Thymus (tissue), 11 donors: Measurements from ENCODE around the gene AUP1. TPM values are rescaled to one million over a fixed set of nuclear protein-coding genes. Genes with fewer than 3 reads are reported as not detected.
"Not testable (repeated sequence)": the region's sequence is repeated elsewhere in the genome, so short reads cannot be mapped to it uniquely, and the experiment has no call there.

Source experiments
- DNase-seq, 9 donors: peaks; one replicate each; pipeline ENCODE4 v3.0.0-alpha.2; 2013; ENCODE audit warnings: low spot score in 9 of 9, low read depth in 6 of 9, missing footprints in 1 of 9
- H3K27ac ChIP-seq, 2 donors: one replicate each; pipeline ENCODE4 v1.5.1; 2013; ENCODE audit warnings: control low read depth in 1 of 2, low read depth in 1 of 2, low read length in 1 of 2, mild to moderate bottlenecking in 1 of 2, moderate library complexity in 1 of 2
- H3K27me3 ChIP-seq, 2 donors: one replicate each; pipeline ENCODE4 v1.5.1; 2013; ENCODE audit warnings: low read length in 1 of 2; ENCODE audit not compliant: control insufficient read depth in 2 of 2, insufficient read depth in 1 of 2
- H3K36me3 ChIP-seq, 2 donors: one replicate each; pipeline ENCODE4 v1.5.1; 2013; ENCODE audit warnings: low read length in 1 of 2, mild to moderate bottlenecking in 1 of 2, moderate library complexity in 1 of 2; ENCODE audit not compliant: control insufficient read depth in 2 of 2, insufficient read depth in 2 of 2
- H3K4me1 ChIP-seq, 2 donors: one replicate each; pipeline ENCODE4 v1.5.1; 2013; ENCODE audit warnings: low read length in 2 of 2; ENCODE audit not compliant: control insufficient read depth in 2 of 2, insufficient read depth in 2 of 2
- H3K4me3 ChIP-seq, 2 donors: one replicate each; pipeline ENCODE4 v1.5.1; 2013; ENCODE audit warnings: low read length in 2 of 2, control low read depth in 1 of 2, mild to moderate bottlenecking in 1 of 2
- H3K9me3 ChIP-seq, 2 donors: one replicate each; pipeline ENCODE4 v1.5.1; 2013; ENCODE audit warnings: low read length in 1 of 2, mild to moderate bottlenecking in 1 of 2; ENCODE audit not compliant: control insufficient read depth in 2 of 2, insufficient read depth in 1 of 2
- WGBS: extraction: QIAGEN DNeasy Blood & Tissue Kit; methylation state at CpG from one replicate; pipeline ENCODE4 v1.1.7; 2013; 5-methylcytosine and 5-hydroxymethylcytosine counted together
- polyA plus RNA-seq: library from polyadenylated mRNA; stranded (reverse); fragments of 200-250 nt; gene quantifications from one replicate; pipeline ENCODE4 v1.2.3, GENCODE V29; 2013
- total RNA-seq: library from RNA; stranded (reverse); fragments of 120-200 nt; gene quantifications from one replicate; pipeline ENCODE4 v1.2.4, GENCODE V29; 2013
- donor health status: healthy.

AUP1 gene
- total and polyA plus RNA-seq, 2 donors = 59.5 to 208 TPM

DNA sequence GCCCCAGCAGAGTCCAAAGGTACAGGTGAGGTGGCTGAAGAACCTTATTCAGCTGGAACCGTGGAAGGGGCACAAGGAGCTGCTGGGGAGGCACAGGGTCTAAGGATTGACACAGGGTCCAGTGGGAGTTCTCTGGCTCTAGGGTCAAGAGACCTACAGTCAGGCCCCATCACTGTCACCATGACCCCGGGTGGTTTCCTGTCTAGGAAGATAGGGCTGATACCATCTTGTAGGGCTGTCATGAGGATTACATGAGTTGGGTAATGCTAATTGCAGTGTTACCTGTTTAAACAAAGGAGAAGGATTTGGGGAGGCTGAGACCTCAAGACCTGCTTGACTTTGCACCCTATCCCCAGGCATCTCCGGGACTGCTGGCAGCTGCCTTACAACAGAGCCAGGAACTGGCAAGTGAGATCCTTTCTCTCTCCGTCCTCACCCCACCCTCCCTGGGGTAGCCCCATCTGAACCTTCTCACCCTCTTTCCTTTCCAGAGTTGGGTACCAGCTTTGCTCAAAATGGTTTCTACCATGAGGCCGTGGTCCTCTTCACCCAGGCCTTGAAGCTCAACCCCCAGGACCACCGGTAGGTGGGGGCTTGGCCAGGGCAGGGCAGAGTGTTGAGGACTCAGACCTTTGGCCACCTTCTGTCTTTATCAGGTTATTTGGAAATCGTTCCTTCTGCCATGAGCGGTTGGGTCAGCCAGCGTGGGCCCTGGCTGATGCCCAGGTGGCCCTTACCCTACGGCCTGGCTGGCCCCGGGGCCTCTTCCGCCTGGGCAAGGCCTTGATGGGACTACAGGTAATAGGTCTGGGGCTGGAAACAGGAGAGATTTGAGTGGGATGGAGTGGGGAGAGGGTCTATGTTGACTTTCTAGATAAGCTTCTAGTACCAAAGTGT is 37.6 kb downstream of the AUP1 start:
- no peak overlapping the region for H3K4me3 ChIP-seq
- H3K9me3 ChIP-seq = no peaks in the 10 kb centered on the region
- H3K36me3 ChIP-seq = peaks cover 42 to 50% of the 10 kb centered on the region in 2 donors
- no peak overlapping the region for H3K27ac ChIP-seq
- DNase-seq = no peak
- 96% methylated on average over 12 of the region's 12 CpGs for WGBS
- H3K4me1 ChIP-seq = no peaks in the 10 kb centered on the region
- H3K27me3 ChIP-seq = peaks cover 9 to 12% of the 10 kb centered on the region in 2 donors

DNA sequence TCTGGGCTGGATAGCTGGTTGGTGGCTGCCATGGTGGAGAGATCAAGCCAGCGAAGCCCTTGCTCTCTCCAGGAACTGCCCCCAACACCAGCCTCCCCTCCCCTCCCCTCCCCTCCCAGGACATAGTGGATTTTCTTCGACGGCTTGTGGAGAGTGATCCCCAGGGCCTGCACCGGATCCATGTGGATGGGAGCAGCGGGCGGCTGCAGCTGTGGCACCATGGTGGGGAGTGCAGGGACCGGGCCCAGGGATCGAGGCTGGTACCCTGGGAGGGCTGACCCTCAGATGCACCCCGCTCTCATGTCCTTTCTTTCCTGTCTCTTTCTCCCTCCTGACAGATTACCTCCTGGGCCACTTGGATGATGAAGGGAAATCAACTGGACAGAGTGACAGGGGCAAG is 39.6 kb downstream of the AUP1 start:
- DNase-seq = no peak
- Histone ChIP-seq H3K27ac (no peak overlapping the region), H3K4me1 (no peaks in the 10 kb centered on the region), H3K27me3 (no peaks in the 10 kb centered on the region), H3K36me3 (peaks cover 46 to 57% of the 10 kb centered on the region in 2 donors), H3K4me3 (no peak overlapping the region), H3K9me3 (no peaks in the 10 kb centered on the region)
- WGBS = 99% methylated on average over 9 of the region's 9 CpGs

GRCh38 chr2:74488643-74489481 is 40.6 kb downstream of the AUP1 start:
- 98% methylated on average over 9 of the region's 9 CpGs for WGBS
- peaks cover 46 to 52% of the 10 kb centered on the region in 2 donors for H3K36me3 ChIP-seq
- H3K27ac ChIP-seq = no peak overlapping the region

GRCh38 chr2:74486141-74486540 is 43.4 kb downstream of the AUP1 start:
- WGBS = 99% methylated on average over 2 of the region's 2 CpGs
- H3K36me3 ChIP-seq = peaks cover 20 to 30% of the 10 kb centered on the region in 2 donors
- DNase-seq = no peak
- H3K4me3 ChIP-seq = no peak overlapping the region
- H3K27ac ChIP-seq = no peak overlapping the region
- H3K9me3 ChIP-seq = no peaks in the 10 kb centered on the region
- H3K27me3 ChIP-seq = no peaks in the 10 kb centered on the region
- H3K4me1 ChIP-seq = peaks cover 13 to 21% of the 10 kb centered on the region in 2 donors

More at GRCh38 chr2:74488643-74489481, 40.6 kb downstream of the AUP1 start:
- H3K4me3 ChIP-seq = no peak overlapping the region
- peaks cover 0 to 3% of the 10 kb centered on the region in 2 donors for H3K4me1 ChIP-seq
- no peaks in the 10 kb centered on the region for H3K27me3 ChIP-seq
- H3K9me3 ChIP-seq = no peaks in the 10 kb centered on the region
- no peak for DNase-seq

- H3K27ac ChIP-seq, H3K9me3 ChIP-seq, H3K27me3 ChIP-seq, DNase-seq: not testable (repeated sequence)
- Histone ChIP-seq H3K4me1 (peaks cover 19 to 28% of the 10 kb centered on the region in 2 donors), H3K4me3 (peak overlapping the region; percentile 96 to 98), H3K36me3 (peaks cover 15 to 27% of the 10 kb centered on the region in 2 donors)
- 90% methylated on average over 19 of the region's 19 CpGs for WGBS
Observed at GRCh38 chr2:74483675-74484164, 45.8 kb downstream of the AUP1 start.

- Histone ChIP-seq H3K4me1 (peaks cover 19 to 28% of the 10 kb centered on the region in 2 donors), H3K27ac (peak within 1 kb of the TSS; percentile 91 to 95), H3K36me3 (peaks cover 15 to 26% of the 10 kb centered on the region in 2 donors), H3K27me3 (no peaks in the 10 kb centered on the region), H3K9me3 (no peaks in the 10 kb centered on the region), H3K4me3 (peak within 1 kb of the TSS; percentile 96 to 98)
- WGBS = 1% methylated on average over 50 of the region's 50 CpGs
- DNase-seq = peak; percentile 89 to 98 (median 94)
Observed at GRCh38 chr2:74482801-74483674, 46.5 kb downstream of the AUP1 start, which contains the start of the genes CCDC142 and TTC31. TSS of gene CCDC142 (minus strand) at chr2:74482998. CDS start at chr2:74482837, 161 bp downstream. TSS of gene TTC31 (plus strand) at chr2:74483081. CDS start at chr2:74483096, 15 bp downstream.

- peaks cover 19 to 28% of the 10 kb centered on the region in 2 donors for H3K4me1 ChIP-seq
- peak overlapping the region; percentile 96 to 98 for H3K4me3 ChIP-seq
- peak in 1 of 9 donors; percentile 49 for DNase-seq
- H3K36me3 ChIP-seq = peaks cover 15 to 30% of the 10 kb centered on the region in 2 donors
- 3% methylated on average over 80 of the region's 80 CpGs for WGBS
- no peaks in the 10 kb centered on the region for H3K9me3 ChIP-seq
- peak overlapping the region; percentile 86 to 91 for H3K27ac ChIP-seq
- H3K27me3 ChIP-seq = no peaks in the 10 kb centered on the region
Observed at GRCh38 chr2:74481961-74482800, 47.3 kb downstream of the AUP1 start.
